HG03064 (cell line): Measurements from ENCODE around the gene METTL9.

Experiments
- ATAC-seq: cut with Tn5 transposase; IDR thresholded peaks from one replicate; pipeline ENCODE4 v1.9.1; 2021; ENCODE audit warnings: low read depth; ENCODE audit not compliant: unreplicated experiment

The METTL9 gene

GRCh38 chr16:21702276-21702675, 102.9 kb downstream of the METTL9 start:
- ATAC-seq = no peak

- no peak for ATAC-seq
Measured at GRCh38 chr16:21703156-21703555, 103.8 kb downstream of the METTL9 start.

DNA sequence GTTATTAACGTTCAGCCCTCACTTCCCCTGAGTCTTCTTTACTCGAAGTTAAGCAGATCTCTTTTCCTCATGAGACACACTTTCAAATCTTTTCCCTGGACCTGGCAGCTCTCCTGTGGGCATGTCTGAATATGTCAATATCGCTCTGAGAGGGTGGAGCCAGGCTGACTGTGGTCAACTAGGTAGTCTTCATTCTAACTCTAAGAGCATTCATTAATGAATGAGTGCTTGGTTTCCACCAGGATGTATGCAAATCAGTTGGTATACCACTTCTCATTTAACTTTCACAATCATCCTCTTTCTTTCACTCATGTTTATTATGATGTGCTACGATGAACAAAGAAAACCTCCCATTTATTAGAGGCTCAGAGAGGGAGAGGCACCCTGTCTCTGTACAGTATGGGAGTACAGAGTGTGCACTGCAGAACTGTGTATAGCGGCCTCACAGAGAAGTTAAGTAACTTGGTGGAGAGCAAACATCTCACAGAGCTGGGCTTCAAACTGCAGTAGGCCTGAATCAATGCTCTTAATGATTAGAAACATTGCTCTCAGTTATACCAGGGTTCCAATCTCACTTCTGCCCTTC, 104.3 kb downstream of the METTL9 start:
- no peak for ATAC-seq

DNA sequence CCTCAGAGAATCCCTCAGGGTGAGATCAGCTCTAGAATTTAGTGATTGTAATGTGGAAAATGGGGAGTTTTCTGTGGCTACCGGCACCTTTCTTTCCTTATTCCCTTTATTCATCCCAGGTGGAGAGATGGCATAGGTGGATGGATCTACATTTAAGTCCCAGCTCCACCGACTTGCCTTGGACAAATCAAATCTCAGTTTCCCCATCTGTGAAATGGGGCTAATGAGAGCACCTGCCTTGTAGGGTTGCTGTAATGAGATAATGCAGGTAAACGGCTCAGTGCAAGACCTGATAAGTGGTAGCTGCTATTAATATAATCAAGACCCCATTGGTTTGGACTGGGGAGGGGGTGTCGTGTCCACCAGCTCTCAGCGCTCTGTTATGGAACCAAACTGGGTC, 104.9 kb downstream of the METTL9 start:
- no peak for ATAC-seq

- ATAC-seq = no peak
Measured at GRCh38 chr16:21704733-21705132, 105.4 kb downstream of the METTL9 start.
